Measurements from ENCODE around the gene NCOR2. TPM values are rescaled to one million over a fixed set of nuclear protein-coding genes. Genes with fewer than 3 reads are reported as not detected.

The NCOR2 gene
- total and polyA plus RNA-seq, 2 donors, result 14.6 to 48.2 TPM

GRCh38 chr12:124544311-124544970, 23.0 kb downstream of the NCOR2 start:
- Histone ChIP-seq H3K4me3 (ENCODE audit: low read length in 2 of 2) (no peak overlapping the region), H3K36me3 (ENCODE audit: control insufficient read depth in 2 of 2, insufficient read depth in 2 of 2, low read length in 1 of 2) (peaks cover 7 to 16% of the 10 kb centered on the region in 2 donors), H3K27me3 (ENCODE audit: control insufficient read depth in 2 of 2, insufficient read depth in 1 of 2, low read length in 1 of 2) (no peaks in the 10 kb centered on the region), H3K27ac (ENCODE audit: low read depth in 1 of 2, low read length in 1 of 2) (no peak overlapping the region), H3K9me3 (ENCODE audit: control insufficient read depth in 2 of 2, insufficient read depth in 1 of 2, low read length in 1 of 2) (peaks cover 0 to 4% of the 10 kb centered on the region in 2 donors), H3K4me1 (ENCODE audit: control insufficient read depth in 2 of 2, insufficient read depth in 2 of 2, low read length in 2 of 2) (peaks cover 10 to 61% of the 10 kb centered on the region in 2 donors)
- 91% methylated on average over 16 of the region's 16 CpGs for WGBS
- DNase-seq (ENCODE audit: low read depth in 6 of 9, low spot score in 9 of 9), result no peak

GRCh38 chr12:124543590-124544310, 23.7 kb downstream of the NCOR2 start:
- peaks cover 0 to 4% of the 10 kb centered on the region in 2 donors for H3K9me3 ChIP-seq (ENCODE audit: control insufficient read depth in 2 of 2, insufficient read depth in 1 of 2, low read length in 1 of 2)
- no peaks in the 10 kb centered on the region for H3K27me3 ChIP-seq (ENCODE audit: control insufficient read depth in 2 of 2, insufficient read depth in 1 of 2, low read length in 1 of 2)
- DNase-seq (ENCODE audit: low read depth in 6 of 9, low spot score in 9 of 9), result no peak
- H3K36me3 ChIP-seq (ENCODE audit: control insufficient read depth in 2 of 2, insufficient read depth in 2 of 2, low read length in 1 of 2), result peaks cover 7 to 12% of the 10 kb centered on the region in 2 donors
- peaks cover 14 to 61% of the 10 kb centered on the region in 2 donors for H3K4me1 ChIP-seq (ENCODE audit: control insufficient read depth in 2 of 2, insufficient read depth in 2 of 2, low read length in 2 of 2)
- H3K4me3 ChIP-seq (ENCODE audit: low read length in 2 of 2), result no peak overlapping the region
- 80% methylated on average over 37 of the region's 37 CpGs for WGBS
- H3K27ac ChIP-seq (ENCODE audit: low read depth in 1 of 2, low read length in 1 of 2), result no peak overlapping the region

DNA sequence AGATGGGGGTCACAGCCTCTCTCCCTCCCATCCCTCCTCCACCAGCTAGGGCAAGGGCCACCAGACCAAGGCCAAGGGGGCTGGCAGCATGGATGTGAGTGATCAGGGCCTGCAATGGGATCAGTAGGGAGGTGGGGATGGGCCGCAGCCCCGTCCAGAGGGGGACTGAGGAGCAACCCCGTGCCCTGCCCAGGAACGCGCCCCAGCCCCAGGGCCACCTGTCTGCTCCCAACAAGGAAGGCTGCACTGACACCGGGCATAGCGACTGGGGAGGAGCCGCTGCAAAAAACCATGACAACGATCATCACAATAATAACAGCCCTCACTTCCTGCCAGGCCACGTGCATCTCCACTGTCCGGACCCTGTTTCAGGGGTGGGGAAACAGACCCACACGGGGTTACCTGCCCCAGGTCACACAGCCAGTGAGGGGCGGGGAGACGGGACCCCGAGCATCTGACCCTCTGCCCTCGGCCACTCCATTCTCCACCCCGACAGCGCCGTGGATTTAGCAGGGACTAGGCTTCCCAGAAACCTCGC, 24.3 kb downstream of the NCOR2 start:
- Histone ChIP-seq H3K27ac (ENCODE audit: low read depth in 1 of 2, low read length in 1 of 2) (no peak overlapping the region), H3K36me3 (ENCODE audit: control insufficient read depth in 2 of 2, insufficient read depth in 2 of 2, low read length in 1 of 2) (peaks cover 5 to 8% of the 10 kb centered on the region in 2 donors), H3K9me3 (ENCODE audit: control insufficient read depth in 2 of 2, insufficient read depth in 1 of 2, low read length in 1 of 2) (peaks cover 0 to 2% of the 10 kb centered on the region in 2 donors), H3K4me3 (ENCODE audit: low read length in 2 of 2) (no peak overlapping the region), H3K27me3 (ENCODE audit: control insufficient read depth in 2 of 2, insufficient read depth in 1 of 2, low read length in 1 of 2) (no peaks in the 10 kb centered on the region), H3K4me1 (ENCODE audit: control insufficient read depth in 2 of 2, insufficient read depth in 2 of 2, low read length in 2 of 2) (peaks cover 18 to 62% of the 10 kb centered on the region in 2 donors)
- DNase-seq (ENCODE audit: low read depth in 6 of 9, low spot score in 9 of 9), result no peak
- 63% methylated on average over 20 of the region's 20 CpGs for WGBS

DNA sequence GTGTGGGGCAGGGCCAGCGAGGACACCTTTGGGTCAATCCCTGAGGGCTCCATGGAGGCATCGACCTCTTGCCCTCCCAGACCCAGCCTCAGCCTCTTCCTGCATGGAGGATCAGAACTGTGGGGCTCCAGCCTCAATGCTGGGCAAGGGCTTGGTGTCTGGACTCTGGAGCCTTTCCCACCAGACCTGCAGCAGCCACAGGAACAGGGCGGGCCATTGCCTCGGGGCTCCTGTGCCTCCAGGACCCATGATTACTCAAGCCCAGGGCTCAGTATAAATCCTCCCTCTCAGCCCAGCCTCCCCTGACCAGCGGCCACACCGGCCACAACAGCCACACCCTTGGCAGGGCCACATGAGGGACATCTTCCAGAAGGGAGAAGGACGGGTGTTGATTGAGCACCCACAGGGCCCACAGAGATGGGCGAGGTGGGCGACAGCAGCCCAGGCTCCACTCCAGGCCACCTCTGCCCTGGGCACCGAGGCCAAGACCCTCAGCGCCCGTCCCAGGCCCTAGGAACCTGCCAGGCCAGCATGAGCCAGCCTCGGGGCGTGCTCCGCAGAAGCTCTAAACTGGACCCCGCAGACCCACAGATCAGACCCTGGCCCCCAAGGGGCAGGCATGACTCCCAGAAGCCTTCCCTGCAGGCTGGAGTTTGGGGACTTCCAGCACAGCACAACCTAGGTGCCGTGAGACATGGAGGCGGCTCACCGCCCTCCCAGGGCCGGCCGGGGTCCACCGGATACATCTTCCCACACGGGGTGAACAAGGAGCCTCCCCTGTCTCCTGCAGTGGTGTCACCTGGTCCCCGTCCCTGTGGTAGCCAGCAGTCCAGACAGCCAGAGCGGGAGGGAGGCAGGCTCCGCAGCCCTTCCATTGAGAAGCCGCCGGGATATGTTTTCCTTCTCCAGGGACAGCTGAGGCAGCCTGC, 25.1 kb downstream of the NCOR2 start:
- 95% methylated on average over 28 of the region's 28 CpGs for WGBS
- Histone ChIP-seq H3K9me3 (ENCODE audit: control insufficient read depth in 2 of 2, insufficient read depth in 1 of 2, low read length in 1 of 2) (no peaks in the 10 kb centered on the region), H3K4me1 (ENCODE audit: control insufficient read depth in 2 of 2, insufficient read depth in 2 of 2, low read length in 2 of 2) (peaks cover 25 to 68% of the 10 kb centered on the region in 2 donors), H3K27me3 (ENCODE audit: control insufficient read depth in 2 of 2, insufficient read depth in 1 of 2, low read length in 1 of 2) (no peaks in the 10 kb centered on the region), H3K36me3 (ENCODE audit: control insufficient read depth in 2 of 2, insufficient read depth in 2 of 2, low read length in 1 of 2) (peaks cover 1 to 4% of the 10 kb centered on the region in 2 donors), H3K4me3 (ENCODE audit: low read length in 2 of 2) (no peak overlapping the region), H3K27ac (ENCODE audit: low read depth in 1 of 2, low read length in 1 of 2) (no peak overlapping the region)
- no peak for DNase-seq (ENCODE audit: low read depth in 6 of 9, low spot score in 9 of 9)

DNA sequence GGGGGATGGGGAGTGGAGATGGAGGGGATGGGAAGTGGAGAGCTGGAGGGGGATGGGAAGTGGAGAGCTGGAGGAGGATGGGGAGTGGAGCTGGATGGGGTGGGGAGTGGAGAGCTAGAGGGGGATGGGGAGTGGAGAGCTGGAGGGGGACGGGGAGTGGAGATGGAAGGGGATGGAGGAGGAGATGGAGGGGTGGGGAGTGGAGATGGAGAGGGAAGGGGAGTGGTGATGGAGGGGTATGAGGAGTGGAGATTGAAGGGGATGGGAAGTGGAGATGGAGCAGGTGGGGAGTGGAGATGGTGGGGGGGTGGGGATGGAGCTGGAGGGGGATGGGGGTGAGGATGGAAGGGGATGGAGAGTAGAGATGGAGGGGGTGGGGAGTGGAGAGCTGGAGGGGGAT, 26.1 kb downstream of the NCOR2 start:
- Histone ChIP-seq H3K9me3 (ENCODE audit: control insufficient read depth in 2 of 2, insufficient read depth in 1 of 2, low read length in 1 of 2) (no peaks in the 10 kb centered on the region), H3K36me3 (ENCODE audit: control insufficient read depth in 2 of 2, insufficient read depth in 2 of 2, low read length in 1 of 2) (peaks cover 0 to 4% of the 10 kb centered on the region in 2 donors), H3K27me3 (ENCODE audit: control insufficient read depth in 2 of 2, insufficient read depth in 1 of 2, low read length in 1 of 2) (no peaks in the 10 kb centered on the region), H3K4me3 (ENCODE audit: low read length in 2 of 2) (no peak overlapping the region), H3K27ac (ENCODE audit: low read depth in 1 of 2, low read length in 1 of 2) (no peak overlapping the region), H3K4me1 (ENCODE audit: control insufficient read depth in 2 of 2, insufficient read depth in 2 of 2, low read length in 2 of 2) (peaks cover 25 to 71% of the 10 kb centered on the region in 2 donors)
- 96% methylated on average over 1 of the region's 1 CpG for WGBS
- DNase-seq (ENCODE audit: low read depth in 6 of 9, low spot score in 9 of 9), result no peak

- DNase-seq (ENCODE audit: low read depth in 6 of 9, low spot score in 9 of 9), result no peak
- WGBS, result 85% methylated on average over 37 of the region's 37 CpGs
These were observed 28.0 kb downstream of the NCOR2 start for GRCh38 chr12:124539084-124540041.

DNA sequence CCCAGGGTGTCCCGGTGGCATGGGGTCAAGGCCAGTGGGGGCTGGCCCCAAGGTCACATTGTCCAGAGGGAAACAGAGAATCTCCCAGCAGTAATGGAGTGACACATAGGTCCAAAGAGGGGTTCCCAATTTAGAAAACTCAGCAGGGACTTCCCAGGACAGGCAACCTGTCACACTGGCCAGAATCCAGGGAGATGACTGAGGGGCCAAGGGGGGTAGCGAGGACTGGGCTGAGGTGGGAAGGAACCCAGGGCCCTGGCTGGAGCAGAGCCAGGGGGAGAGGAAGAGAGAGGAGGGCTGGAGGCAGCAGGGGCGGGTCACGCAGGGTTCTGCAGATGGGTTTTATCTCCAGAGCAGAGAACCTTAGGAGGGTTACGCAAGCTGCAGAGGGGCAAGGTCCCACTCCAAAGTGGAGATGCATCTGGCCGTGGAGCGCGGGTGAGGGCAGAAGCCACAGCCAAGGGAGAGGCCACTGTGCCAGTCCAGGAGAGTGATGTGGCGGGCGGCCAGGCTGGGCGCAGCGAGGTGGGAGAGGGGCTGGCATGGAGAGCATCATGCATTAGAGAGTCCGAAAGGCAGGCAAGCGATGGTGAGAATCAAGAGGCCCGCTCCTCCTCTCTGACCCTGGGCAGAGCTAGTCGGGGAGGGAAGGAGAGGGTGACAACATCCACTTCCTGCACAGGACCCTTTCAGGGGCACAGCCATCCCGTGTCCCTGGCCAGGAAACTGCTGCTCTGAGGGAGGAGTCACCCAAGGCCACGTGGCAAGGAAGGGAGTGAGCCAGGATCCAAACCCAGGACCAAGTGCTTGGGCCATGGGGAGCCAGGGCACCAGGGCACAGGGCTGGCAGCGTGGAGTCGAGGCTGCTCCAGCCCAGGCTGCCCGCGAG, 29.0 kb downstream of the NCOR2 start:
- peaks cover 12 to 13% of the 10 kb centered on the region in 2 donors for H3K36me3 ChIP-seq (ENCODE audit: control insufficient read depth in 2 of 2, insufficient read depth in 2 of 2, low read length in 1 of 2)
- DNase-seq (ENCODE audit: low read depth in 6 of 9, low spot score in 9 of 9), result no peak
- H3K9me3 ChIP-seq (ENCODE audit: control insufficient read depth in 2 of 2, insufficient read depth in 1 of 2, low read length in 1 of 2), result no peaks in the 10 kb centered on the region
- no peak overlapping the region for H3K4me3 ChIP-seq (ENCODE audit: low read length in 2 of 2)
- no peaks in the 10 kb centered on the region for H3K27me3 ChIP-seq (ENCODE audit: control insufficient read depth in 2 of 2, insufficient read depth in 1 of 2, low read length in 1 of 2)
- peak overlapping the region in 1 of 2 donors; percentile 7 for H3K27ac ChIP-seq (ENCODE audit: low read depth in 1 of 2, low read length in 1 of 2)
- peaks cover 14 to 43% of the 10 kb centered on the region in 2 donors for H3K4me1 ChIP-seq (ENCODE audit: control insufficient read depth in 2 of 2, insufficient read depth in 2 of 2, low read length in 2 of 2)
- WGBS, result 72% methylated on average over 22 of the region's 22 CpGs

More at GRCh38 chr12:124539084-124540041, 28.0 kb downstream of the NCOR2 start:
- peaks cover 19 to 52% of the 10 kb centered on the region in 2 donors for H3K4me1 ChIP-seq (ENCODE audit: control insufficient read depth in 2 of 2, insufficient read depth in 2 of 2, low read length in 2 of 2)
- no peaks in the 10 kb centered on the region for H3K27me3 ChIP-seq (ENCODE audit: control insufficient read depth in 2 of 2, insufficient read depth in 1 of 2, low read length in 1 of 2)
- no peak overlapping the region for H3K4me3 ChIP-seq (ENCODE audit: low read length in 2 of 2)
- no peak overlapping the region for H3K27ac ChIP-seq (ENCODE audit: low read depth in 1 of 2, low read length in 1 of 2)
- H3K9me3 ChIP-seq (ENCODE audit: control insufficient read depth in 2 of 2, insufficient read depth in 1 of 2, low read length in 1 of 2), result no peaks in the 10 kb centered on the region
- peaks cover 6 to 9% of the 10 kb centered on the region in 2 donors for H3K36me3 ChIP-seq (ENCODE audit: control insufficient read depth in 2 of 2, insufficient read depth in 2 of 2, low read length in 1 of 2)
